Activated CD4-positive, alpha-beta T cell treated with anti-CD3 and anti-CD28 coated beads for 1 hour (primary cell): ENCODE data around the gene UBA1.
A peak's percentile ranks its signal among the peaks of the same experiment; 100 is the strongest.

Source experiments
- DNase-seq: peaks from one replicate; pipeline ENCODE4 v3.0.0-alpha.2; 2020

UBA1 gene

GRCh38 chrX:47193475-47194193 is at the start of gene UBA1:
Gene UBA1 (plus strand): TSS chrX:47193829. CDS start chrX:47198803, 4,974 bp downstream.
- peak; percentile 87 for DNase-seq

GRCh38 chrX:47143894-47144625 is 49.6 kb upstream of the UBA1 start:
- DNase-seq: no peak

GRCh38 chrX:47144626-47145394 is 48.8 kb upstream of the UBA1 start, which contains the start of the genes NDUFB11 and RBM10:
Gene NDUFB11 (minus strand): TSS chrX:47144702. CDS start chrX:47144679, 23 bp downstream.
Gene RBM10 (plus strand): TSS chrX:47145221. CDS start chrX:47147482, 2,261 bp downstream.
- DNase-seq: peak; percentile 77

- no peak for DNase-seq
Measured at GRCh38 chrX:47145395-47146120, 48.1 kb upstream of the UBA1 start.

GRCh38 chrX:47146121-47146935 is 47.3 kb upstream of the UBA1 start:
- DNase-seq: no peak

- DNase-seq: no peak
Measured at GRCh38 chrX:47146936-47147859, 46.4 kb upstream of the UBA1 start.

GRCh38 chrX:47148946-47149345 is 44.7 kb upstream of the UBA1 start:
- no peak for DNase-seq

GRCh38 chrX:47151435-47151834 is 42.2 kb upstream of the UBA1 start:
- DNase-seq: no peak

GRCh38 chrX:47156611-47157520 is 36.8 kb upstream of the UBA1 start:
- DNase-seq: no peak

GRCh38 chrX:47158131-47158530 is 35.5 kb upstream of the UBA1 start:
- no peak for DNase-seq

- no peak for DNase-seq
Measured at GRCh38 chrX:47158781-47159180, 34.8 kb upstream of the UBA1 start.

GRCh38 chrX:47160781-47161180 is 32.8 kb upstream of the UBA1 start:
- DNase-seq: no peak

- no peak for DNase-seq
Measured at GRCh38 chrX:47162927-47163583, 30.6 kb upstream of the UBA1 start.

GRCh38 chrX:47164420-47164819 is 29.2 kb upstream of the UBA1 start:
- DNase-seq: no peak

- no peak for DNase-seq
Measured at GRCh38 chrX:47166126-47166525, 27.5 kb upstream of the UBA1 start.

GRCh38 chrX:47168495-47169073 is 25.0 kb upstream of the UBA1 start:
- DNase-seq: no peak

GRCh38 chrX:47169273-47169672 is 24.4 kb upstream of the UBA1 start:
- DNase-seq: no peak

GRCh38 chrX:47169726-47170515 is 23.7 kb upstream of the UBA1 start:
- DNase-seq: no peak
